ENCODE results near the gene ATL2. TPM values are rescaled to one million over a fixed set of nuclear protein-coding genes. Genes with fewer than 3 reads are reported as not detected.

ATL2 gene
- total and polyA plus RNA-seq, 2 donors (not counting 1 experiment from before 2014, with no cell fraction given), result 26.5 to 70.7 TPM

GRCh38 chr2:38274286-38275276, 102.5 kb downstream of the ATL2 start:
- Histone ChIP-seq H3K27ac (ENCODE audit: insufficient read depth, low read length) (no peak overlapping the region), H4K20me1 (ENCODE audit: control insufficient read depth, extremely low read depth, insufficient read depth, low read length) (no peaks in the 10 kb centered on the region), H3K36me3 (ENCODE audit: control insufficient read depth, insufficient read depth, low read length) (no peaks in the 10 kb centered on the region), H3K9ac (ENCODE audit: insufficient read depth, low read length) (no peak overlapping the region), H2AFZ (ENCODE audit: low read length) (peak overlapping the region; percentile 66), H3K27me3 (ENCODE audit: control insufficient read depth, insufficient read depth, low read length) (no peaks in the 10 kb centered on the region), H3K79me2 (ENCODE audit: control insufficient read depth, insufficient read depth, low read length) (no peaks in the 10 kb centered on the region), H3K4me2 (ENCODE audit: extremely low read depth, insufficient read depth, low read length) (no peak overlapping the region), H3K4me3 (replicated peaks in 1 of 4; ENCODE audit: control extremely low read depth in 1 of 4, insufficient read depth in 1 of 4, low read depth in 3 of 4, low read length in 4 of 4) (no peak overlapping the region), H3K9me3 (ENCODE audit: control insufficient read depth, insufficient read depth, low read depth, low read length) (no peaks in the 10 kb centered on the region), H3K4me1 (ENCODE audit: control insufficient read depth, extremely low read depth, insufficient read depth, low read length) (no peaks in the 10 kb centered on the region)
- peak; percentile 58 to 59 for TF ChIP-seq CTCF (conservative IDR thresholded peaks at IDR 0.05 in 1 of 2, IDR thresholded peaks at IDR 0.05 in 1 of 2; ENCODE audit: low read depth in 1 of 2, low read length in 2 of 2)
- no peak for TF ChIP-seq EZH2 (IDR thresholded peaks at IDR 0.05; ENCODE audit: low read length, missing control alignments)
- DNase-seq (ENCODE audit: low read depth in 2 of 2), result peak; percentile 74 to 95

GRCh38 chr2:38271697-38272096, 105.4 kb downstream of the ATL2 start:
- no peaks in the 10 kb centered on the region for H3K79me2 ChIP-seq (ENCODE audit: control insufficient read depth, insufficient read depth, low read length)
- H3K9ac ChIP-seq (ENCODE audit: insufficient read depth, low read length), result no peak overlapping the region
- DNase-seq (ENCODE audit: low read depth in 2 of 2), result no peak
- TF ChIP-seq EZH2 (IDR thresholded peaks at IDR 0.05; ENCODE audit: low read length, missing control alignments) (no peak), CTCF (conservative IDR thresholded peaks at IDR 0.05 in 1 of 2, IDR thresholded peaks at IDR 0.05 in 1 of 2; ENCODE audit: low read depth in 1 of 2, low read length in 2 of 2) (no peak)
- H3K27ac ChIP-seq (ENCODE audit: insufficient read depth, low read length), result no peak overlapping the region
- H3K4me1 ChIP-seq (ENCODE audit: control insufficient read depth, extremely low read depth, insufficient read depth, low read length), result no peaks in the 10 kb centered on the region
- no peak overlapping the region for H3K4me2 ChIP-seq (ENCODE audit: extremely low read depth, insufficient read depth, low read length)
- no peak overlapping the region for H3K4me3 ChIP-seq (replicated peaks in 1 of 4; ENCODE audit: control extremely low read depth in 1 of 4, insufficient read depth in 1 of 4, low read depth in 3 of 4, low read length in 4 of 4)
- H3K9me3 ChIP-seq (ENCODE audit: control insufficient read depth, insufficient read depth, low read depth, low read length), result no peaks in the 10 kb centered on the region
- H2AFZ ChIP-seq (ENCODE audit: low read length), result no peak overlapping the region
- no peaks in the 10 kb centered on the region for H4K20me1 ChIP-seq (ENCODE audit: control insufficient read depth, extremely low read depth, insufficient read depth, low read length)
- H3K36me3 ChIP-seq (ENCODE audit: control insufficient read depth, insufficient read depth, low read length), result no peaks in the 10 kb centered on the region
- H3K27me3 ChIP-seq (ENCODE audit: control insufficient read depth, insufficient read depth, low read length), result no peaks in the 10 kb centered on the region

- H3K9me3 ChIP-seq (ENCODE audit: control insufficient read depth, insufficient read depth, low read depth, low read length), result no peaks in the 10 kb centered on the region
- H3K79me2 ChIP-seq (ENCODE audit: control insufficient read depth, insufficient read depth, low read length), result no peaks in the 10 kb centered on the region
- peak in 1 of 2 donors; percentile 42 for DNase-seq (ENCODE audit: low read depth in 2 of 2)
- no peaks in the 10 kb centered on the region for H3K36me3 ChIP-seq (ENCODE audit: control insufficient read depth, insufficient read depth, low read length)
- H3K4me1 ChIP-seq (ENCODE audit: control insufficient read depth, extremely low read depth, insufficient read depth, low read length), result no peaks in the 10 kb centered on the region
- H3K4me2 ChIP-seq (ENCODE audit: extremely low read depth, insufficient read depth, low read length), result no peak overlapping the region
- no peak overlapping the region for H3K4me3 ChIP-seq (replicated peaks in 1 of 4; ENCODE audit: control extremely low read depth in 1 of 4, insufficient read depth in 1 of 4, low read depth in 3 of 4, low read length in 4 of 4)
- H3K27ac ChIP-seq (ENCODE audit: insufficient read depth, low read length), result no peak overlapping the region
- no peaks in the 10 kb centered on the region for H4K20me1 ChIP-seq (ENCODE audit: control insufficient read depth, extremely low read depth, insufficient read depth, low read length)
- no peak overlapping the region for H3K9ac ChIP-seq (ENCODE audit: insufficient read depth, low read length)
- no peak overlapping the region for H2AFZ ChIP-seq (ENCODE audit: low read length)
- no peaks in the 10 kb centered on the region for H3K27me3 ChIP-seq (ENCODE audit: control insufficient read depth, insufficient read depth, low read length)
- no peak for TF ChIP-seq EZH2 (IDR thresholded peaks at IDR 0.05; ENCODE audit: low read length, missing control alignments)
- no peak for TF ChIP-seq CTCF (conservative IDR thresholded peaks at IDR 0.05 in 1 of 2, IDR thresholded peaks at IDR 0.05 in 1 of 2; ENCODE audit: low read depth in 1 of 2, low read length in 2 of 2)
Measured at GRCh38 chr2:38269421-38269820, 107.7 kb downstream of the ATL2 start.

All from fibroblast of lung (primary cell).